ENCODE data around the gene NBAS. TPM values are rescaled to one million over a fixed set of nuclear protein-coding genes. Genes with fewer than 3 reads are reported as not detected.
A peak's percentile ranks its signal among the peaks of the same experiment; 100 is the strongest.

The NBAS gene
- total RNA-seq, 1 donor from 2014 or later, result 57.6 TPM

DNA sequence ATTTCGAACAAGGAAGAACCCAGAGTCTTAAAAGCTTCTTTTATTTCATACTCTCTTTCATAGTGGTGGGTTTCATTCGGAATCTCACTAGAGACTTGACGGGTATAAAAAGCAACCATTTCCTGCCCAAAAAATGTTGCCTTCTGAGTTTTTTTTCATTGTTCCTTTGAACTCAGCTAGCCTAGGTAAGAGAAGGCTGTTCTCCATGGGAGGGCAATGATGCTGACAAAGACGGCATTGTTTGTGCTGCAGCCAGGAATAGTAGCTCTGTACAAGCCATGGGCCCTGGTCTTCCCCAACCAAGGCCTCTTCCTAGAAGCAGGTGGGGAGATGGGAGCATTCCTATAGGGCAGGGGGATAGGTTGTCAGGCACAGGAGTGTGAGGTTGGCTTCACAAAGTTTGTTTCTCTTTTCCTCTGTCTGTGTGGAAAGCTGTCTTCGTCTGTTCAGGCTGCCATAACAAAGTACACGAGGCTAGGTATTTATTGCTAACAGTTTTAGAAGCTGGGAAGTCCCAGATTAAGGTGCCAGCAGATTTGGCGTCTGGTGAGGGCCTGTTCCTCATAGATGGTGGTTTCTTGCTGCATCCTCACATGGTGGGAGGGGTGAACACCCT, 405.1 kb downstream of the NBAS start:
- no peak overlapping the region for H3K4me3 ChIP-seq (ENCODE audit: insufficient read depth, low read depth, low read length)
- H3K9me3 Mint-ChIP-seq (ENCODE audit: unreplicated experiment), result no peaks in the 10 kb centered on the region
- no peak overlapping the region for H3K4me3 Mint-ChIP-seq (ENCODE audit: unreplicated experiment)
- no peaks in the 10 kb centered on the region for H3K27me3 ChIP-seq (ENCODE audit: insufficient read depth, low read length)
- no peaks in the 10 kb centered on the region for H3K36me3 Mint-ChIP-seq (ENCODE audit: low read depth, unreplicated experiment)
- no peak overlapping the region for H3K9ac ChIP-seq (ENCODE audit: low read length)
- TF ChIP-seq, protein P1, sequence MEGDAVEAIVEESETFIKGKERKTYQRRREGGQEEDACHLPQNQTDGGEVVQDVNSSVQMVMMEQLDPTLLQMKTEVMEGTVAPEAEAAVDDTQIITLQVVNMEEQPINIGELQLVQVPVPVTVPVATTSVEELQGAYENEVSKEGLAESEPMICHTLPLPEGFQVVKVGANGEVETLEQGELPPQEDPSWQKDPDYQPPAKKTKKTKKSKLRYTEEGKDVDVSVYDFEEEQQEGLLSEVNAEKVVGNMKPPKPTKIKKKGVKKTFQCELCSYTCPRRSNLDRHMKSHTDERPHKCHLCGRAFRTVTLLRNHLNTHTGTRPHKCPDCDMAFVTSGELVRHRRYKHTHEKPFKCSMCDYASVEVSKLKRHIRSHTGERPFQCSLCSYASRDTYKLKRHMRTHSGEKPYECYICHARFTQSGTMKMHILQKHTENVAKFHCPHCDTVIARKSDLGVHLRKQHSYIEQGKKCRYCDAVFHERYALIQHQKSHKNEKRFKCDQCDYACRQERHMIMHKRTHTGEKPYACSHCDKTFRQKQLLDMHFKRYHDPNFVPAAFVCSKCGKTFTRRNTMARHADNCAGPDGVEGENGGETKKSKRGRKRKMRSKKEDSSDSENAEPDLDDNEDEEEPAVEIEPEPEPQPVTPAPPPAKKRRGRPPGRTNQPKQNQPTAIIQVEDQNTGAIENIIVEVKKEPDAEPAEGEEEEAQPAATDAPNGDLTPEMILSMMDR (IDR thresholded peaks at IDR 0.05; ENCODE audit: insufficient read depth, low read depth, low read length), result no peak
- TF ChIP-seq EZH2 (IDR thresholded peaks at IDR 0.05; ENCODE audit: insufficient read depth, low read length), result no peak
- no peaks in the 10 kb centered on the region for H4K20me1 ChIP-seq (ENCODE audit: insufficient read depth, low read length)
- peaks cover 7% of the 10 kb centered on the region for H3K4me1 Mint-ChIP-seq (ENCODE audit: low read depth, unreplicated experiment)
- H3K27ac Mint-ChIP-seq (ENCODE audit: unreplicated experiment), result no peak overlapping the region
- H3K4me1 ChIP-seq (ENCODE audit: insufficient read depth, low read length), result peaks cover 4% of the 10 kb centered on the region
- no peaks in the 10 kb centered on the region for H3K9me3 ChIP-seq (ENCODE audit: insufficient read depth, low read depth, low read length)
- no peaks in the 10 kb centered on the region for H3K36me3 ChIP-seq (ENCODE audit: insufficient read depth, low read length)
- DNase-seq (ENCODE audit: low read depth), result no peak
- H2AFZ ChIP-seq (ENCODE audit: low read depth, low read length), result no peak overlapping the region
- H3K79me2 ChIP-seq (ENCODE audit: insufficient read depth, low read length), result no peaks in the 10 kb centered on the region
- peaks cover 7% of the 10 kb centered on the region for H3K27me3 Mint-ChIP-seq (ENCODE audit: low read depth, unreplicated experiment)
- no peak overlapping the region for H3K4me2 ChIP-seq (ENCODE audit: low read length)
- no peak for FAIRE-seq
- H3K27ac ChIP-seq (ENCODE audit: low read depth, low read length), result no peak overlapping the region

DNA sequence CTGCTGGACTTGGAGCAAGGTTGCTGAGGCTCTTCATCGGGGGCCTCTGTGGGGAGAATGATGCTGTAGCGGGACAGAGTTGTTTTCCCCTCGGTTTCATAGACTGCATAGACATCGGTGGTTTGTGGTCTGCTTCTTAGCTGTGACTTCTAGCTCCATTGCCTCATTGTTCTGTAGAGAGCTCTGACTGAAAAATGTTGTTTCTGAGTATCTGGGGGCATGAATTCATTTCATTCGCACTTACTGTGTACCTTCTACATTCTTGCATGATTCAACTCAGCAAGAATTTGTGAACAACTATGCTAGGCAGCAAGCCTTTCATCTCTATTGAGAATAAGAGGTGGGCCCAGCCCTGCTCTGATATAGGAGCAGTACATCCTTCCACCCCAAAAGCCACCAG, 406.8 kb downstream of the NBAS start:
- H3K4me3 Mint-ChIP-seq (ENCODE audit: unreplicated experiment), result no peak overlapping the region
- Histone ChIP-seq H3K9ac (ENCODE audit: low read length) (no peak overlapping the region), H3K27me3 (ENCODE audit: insufficient read depth, low read length) (no peaks in the 10 kb centered on the region), H3K27ac (ENCODE audit: low read depth, low read length) (no peak overlapping the region), H3K4me1 (ENCODE audit: insufficient read depth, low read length) (peaks cover 4% of the 10 kb centered on the region), H3K79me2 (ENCODE audit: insufficient read depth, low read length) (no peaks in the 10 kb centered on the region), H3K4me2 (ENCODE audit: low read length) (peak overlapping the region; percentile 28), H3K36me3 (ENCODE audit: insufficient read depth, low read length) (no peaks in the 10 kb centered on the region), H3K4me3 (ENCODE audit: insufficient read depth, low read depth, low read length) (no peak overlapping the region), H3K9me3 (ENCODE audit: insufficient read depth, low read depth, low read length) (no peaks in the 10 kb centered on the region), H2AFZ (ENCODE audit: low read depth, low read length) (no peak overlapping the region), H4K20me1 (ENCODE audit: insufficient read depth, low read length) (no peaks in the 10 kb centered on the region)
- peaks cover 7% of the 10 kb centered on the region for H3K27me3 Mint-ChIP-seq (ENCODE audit: low read depth, unreplicated experiment)
- no peaks in the 10 kb centered on the region for H3K9me3 Mint-ChIP-seq (ENCODE audit: unreplicated experiment)
- TF ChIP-seq, protein P1 (IDR thresholded peaks at IDR 0.05; ENCODE audit: insufficient read depth, low read depth, low read length), result no peak
- no peak for TF ChIP-seq EZH2 (IDR thresholded peaks at IDR 0.05; ENCODE audit: insufficient read depth, low read length)
- H3K36me3 Mint-ChIP-seq (ENCODE audit: low read depth, unreplicated experiment), result no peaks in the 10 kb centered on the region
- FAIRE-seq, result no peak
- H3K27ac Mint-ChIP-seq (ENCODE audit: unreplicated experiment), result peak overlapping the region; percentile 53
- DNase-seq (ENCODE audit: low read depth), result peak; percentile 83
- peaks cover 7% of the 10 kb centered on the region for H3K4me1 Mint-ChIP-seq (ENCODE audit: low read depth, unreplicated experiment)

DNA sequence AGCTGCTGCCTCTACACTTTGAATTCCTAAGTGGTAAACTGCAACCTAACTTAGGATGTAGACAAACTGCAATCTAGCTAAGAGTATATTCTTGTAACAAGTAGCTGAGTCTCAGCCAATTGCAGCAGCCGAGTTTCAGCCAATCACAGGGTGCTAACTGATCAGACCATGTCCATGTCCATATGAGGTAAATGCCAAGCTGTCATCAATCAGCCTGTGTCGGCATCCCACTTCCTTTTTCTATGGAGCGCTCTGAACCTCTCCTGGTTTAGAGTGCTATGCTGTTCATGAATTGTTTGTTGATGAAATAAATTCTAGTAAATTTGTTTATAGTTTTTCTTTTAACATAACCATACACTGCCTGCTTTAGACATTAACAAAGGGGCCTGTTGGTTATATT, 408.8 kb downstream of the NBAS start:
- H4K20me1 ChIP-seq (ENCODE audit: insufficient read depth, low read length), result no peaks in the 10 kb centered on the region
- H3K36me3 ChIP-seq (ENCODE audit: insufficient read depth, low read length), result no peaks in the 10 kb centered on the region
- no peak overlapping the region for H3K4me3 ChIP-seq (ENCODE audit: insufficient read depth, low read depth, low read length)
- no peak overlapping the region for H3K9ac ChIP-seq (ENCODE audit: low read length)
- no peak overlapping the region for H3K27ac ChIP-seq (ENCODE audit: low read depth, low read length)
- TF ChIP-seq, protein P1 (IDR thresholded peaks at IDR 0.05; ENCODE audit: insufficient read depth, low read depth, low read length), result no peak
- TF ChIP-seq EZH2 (IDR thresholded peaks at IDR 0.05; ENCODE audit: insufficient read depth, low read length), result no peak
- no peak overlapping the region for H2AFZ ChIP-seq (ENCODE audit: low read depth, low read length)
- no peaks in the 10 kb centered on the region for H3K27me3 ChIP-seq (ENCODE audit: insufficient read depth, low read length)
- Mint-ChIP-seq H3K36me3 (ENCODE audit: low read depth, unreplicated experiment) (no peaks in the 10 kb centered on the region), H3K27ac (ENCODE audit: unreplicated experiment) (no peak overlapping the region), H3K4me1 (ENCODE audit: low read depth, unreplicated experiment) (peaks cover 7% of the 10 kb centered on the region), H3K4me3 (ENCODE audit: unreplicated experiment) (no peak overlapping the region), H3K9me3 (ENCODE audit: unreplicated experiment) (no peaks in the 10 kb centered on the region), H3K27me3 (ENCODE audit: low read depth, unreplicated experiment) (peaks cover 7% of the 10 kb centered on the region)
- no peaks in the 10 kb centered on the region for H3K9me3 ChIP-seq (ENCODE audit: insufficient read depth, low read depth, low read length)
- FAIRE-seq (no peak), DNase-seq (ENCODE audit: low read depth) (no peak)
- H3K4me2 ChIP-seq (ENCODE audit: low read length), result no peak overlapping the region
- H3K79me2 ChIP-seq (ENCODE audit: insufficient read depth, low read length), result no peaks in the 10 kb centered on the region
- peaks cover 4% of the 10 kb centered on the region for H3K4me1 ChIP-seq (ENCODE audit: insufficient read depth, low read length)

Measured in astrocyte (in vitro differentiated cells and primary cell).